Measurements from ENCODE around the gene ATP5F1A.
"Not testable (repeated sequence)": the region's sequence is repeated elsewhere in the genome, so short reads cannot be mapped to it uniquely, and the experiment has no call there.

The ATP5F1A gene

DNA sequence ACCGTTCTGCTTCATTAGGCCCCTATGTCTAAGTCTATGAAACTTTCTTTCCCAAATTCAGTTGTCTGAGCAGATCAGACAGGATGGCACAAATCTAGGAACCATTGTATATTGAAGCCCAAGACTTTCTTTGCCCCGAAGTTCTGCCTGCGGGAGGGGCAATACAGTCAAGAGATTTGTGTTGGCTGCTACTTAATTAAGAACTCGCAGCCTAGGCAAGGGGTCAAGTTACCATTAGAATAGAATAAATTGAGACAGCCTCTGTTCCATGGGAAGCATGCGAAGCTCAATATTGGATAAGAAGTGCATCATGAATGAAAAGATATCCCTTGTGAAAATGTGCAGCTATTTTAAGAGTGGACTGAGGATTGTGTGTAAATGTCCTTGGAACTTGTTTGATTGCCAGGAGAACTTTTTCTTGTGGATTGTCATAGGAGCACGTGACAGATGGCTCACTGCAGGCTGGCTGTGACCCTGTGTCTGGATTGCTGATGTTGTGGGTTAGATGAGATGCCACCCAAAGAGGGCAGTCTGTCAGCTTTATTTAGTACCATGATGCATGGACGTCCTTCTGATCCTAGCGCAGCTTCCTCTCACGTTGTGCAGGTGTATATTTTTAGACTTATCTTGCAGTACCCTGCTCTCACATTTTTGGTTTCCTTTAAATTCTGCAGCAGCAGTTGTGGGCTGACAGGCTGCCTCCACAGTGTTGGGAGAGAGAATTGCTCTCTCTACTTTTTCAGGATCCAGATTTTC is 37.0 kb upstream of the ATP5F1A start:
- Histone ChIP-seq H3F3A (ENCODE audit: insufficient read depth, low read length) (no peaks in the 10 kb centered on the region), H3K9ac (ENCODE audit: low read length) (no peak overlapping the region), H2AFZ (ENCODE audit: low read length) (no peak overlapping the region), H3K4me2 (ENCODE audit: low read length) (no peak overlapping the region), H3K36me3 (ENCODE audit: insufficient read depth, low read length) (peaks cover 2% of the 10 kb centered on the region), H3K27ac (ENCODE audit: low read depth, low read length, poor library complexity, severe bottlenecking) (no peak overlapping the region), H3K9me3 (ENCODE audit: low read length) (no peaks in the 10 kb centered on the region), H4K20me1 (ENCODE audit: insufficient read depth, low read length) (no peaks in the 10 kb centered on the region), H3K9me2 (ENCODE audit: low read depth, low read length) (no peaks in the 10 kb centered on the region), H3K27me3 (ENCODE audit: insufficient read depth, low read length) (no peaks in the 10 kb centered on the region), H3K4me3 (ENCODE audit: low read depth, low read length, poor library complexity, severe bottlenecking) (no peak overlapping the region), H3K79me2 (ENCODE audit: insufficient read depth, low read length) (no peaks in the 10 kb centered on the region), H3K4me1 (ENCODE audit: insufficient read depth, low read length, severe bottlenecking) (no peaks in the 10 kb centered on the region)
- TF ChIP-seq EZH2 (IDR thresholded peaks at IDR 0.05; ENCODE audit: borderline replicate concordance, low read length) (no peak), CTCF (IDR thresholded peaks at IDR 0.05; ENCODE audit: low read length) (no peak)

GRCh38 chr18:46133534-46133933 is 35.4 kb upstream of the ATP5F1A start:
- Histone ChIP-seq H3K9me3 (ENCODE audit: low read length) (no peaks in the 10 kb centered on the region), H2AFZ (ENCODE audit: low read length) (no peak overlapping the region), H3F3A (ENCODE audit: insufficient read depth, low read length) (no peaks in the 10 kb centered on the region), H3K79me2 (ENCODE audit: insufficient read depth, low read length) (no peaks in the 10 kb centered on the region), H3K4me1 (ENCODE audit: insufficient read depth, low read length, severe bottlenecking) (no peaks in the 10 kb centered on the region), H3K4me2 (ENCODE audit: low read length) (no peak overlapping the region), H3K4me3 (ENCODE audit: low read depth, low read length, poor library complexity, severe bottlenecking) (no peak overlapping the region), H3K36me3 (ENCODE audit: insufficient read depth, low read length) (peaks cover 18% of the 10 kb centered on the region), H3K9me2 (ENCODE audit: low read depth, low read length) (no peaks in the 10 kb centered on the region), H3K27me3 (ENCODE audit: insufficient read depth, low read length) (no peaks in the 10 kb centered on the region), H3K27ac (ENCODE audit: low read depth, low read length, poor library complexity, severe bottlenecking) (no peak overlapping the region), H4K20me1 (ENCODE audit: insufficient read depth, low read length) (no peaks in the 10 kb centered on the region), H3K9ac (ENCODE audit: low read length) (no peak overlapping the region)
- no peak for TF ChIP-seq CTCF (IDR thresholded peaks at IDR 0.05; ENCODE audit: low read length)

- not testable (repeated sequence) for H3K4me2 ChIP-seq (ENCODE audit: low read length); H3K4me1 ChIP-seq (ENCODE audit: insufficient read depth, low read length, severe bottlenecking); H3K9me2 ChIP-seq (ENCODE audit: low read depth, low read length)
These were observed 32.5 kb upstream of the ATP5F1A start for GRCh38 chr18:46130549-46130948.

DNA sequence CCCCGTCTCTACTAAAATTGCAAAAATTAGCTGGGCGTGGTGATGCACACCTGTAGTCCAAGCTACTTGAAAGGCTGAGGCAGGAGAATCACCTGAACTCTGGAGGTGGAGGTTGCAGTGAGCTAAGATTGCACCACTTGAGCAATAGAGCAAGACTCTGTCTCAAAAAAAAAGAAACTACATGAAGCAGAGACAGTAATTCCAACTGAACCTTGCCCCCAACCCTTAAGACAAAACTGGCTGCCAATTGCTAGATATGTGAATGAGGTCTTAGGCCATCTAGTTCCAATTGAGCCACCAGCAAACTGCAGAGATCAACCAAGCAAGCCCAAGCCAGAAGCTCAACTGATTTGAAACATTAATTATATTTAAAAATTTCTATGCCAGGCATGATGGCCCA is 32.0 kb upstream of the ATP5F1A start:
- H3K27ac ChIP-seq (ENCODE audit: low read depth, low read length, poor library complexity, severe bottlenecking): no peak overlapping the region
- H3F3A ChIP-seq (ENCODE audit: insufficient read depth, low read length): no peaks in the 10 kb centered on the region
- no peak overlapping the region for H3K4me3 ChIP-seq (ENCODE audit: low read depth, low read length, poor library complexity, severe bottlenecking)
- no peaks in the 10 kb centered on the region for H3K79me2 ChIP-seq (ENCODE audit: insufficient read depth, low read length)
- TF ChIP-seq EZH2 (IDR thresholded peaks at IDR 0.05; ENCODE audit: borderline replicate concordance, low read length) (no peak), CTCF (IDR thresholded peaks at IDR 0.05; ENCODE audit: low read length) (no peak)
- peaks cover 34% of the 10 kb centered on the region for H3K36me3 ChIP-seq (ENCODE audit: insufficient read depth, low read length)
- H3K9me2 ChIP-seq (ENCODE audit: low read depth, low read length): no peaks in the 10 kb centered on the region
- no peaks in the 10 kb centered on the region for H3K27me3 ChIP-seq (ENCODE audit: insufficient read depth, low read length)
- H2AFZ ChIP-seq (ENCODE audit: low read length): no peak overlapping the region
- H3K4me2 ChIP-seq (ENCODE audit: low read length): no peak overlapping the region
- no peaks in the 10 kb centered on the region for H4K20me1 ChIP-seq (ENCODE audit: insufficient read depth, low read length)
- H3K9me3 ChIP-seq (ENCODE audit: low read length): no peaks in the 10 kb centered on the region
- no peak overlapping the region for H3K9ac ChIP-seq (ENCODE audit: low read length)
- H3K4me1 ChIP-seq (ENCODE audit: insufficient read depth, low read length, severe bottlenecking): no peaks in the 10 kb centered on the region

More at GRCh38 chr18:46130549-46130948, 32.5 kb upstream of the ATP5F1A start:
- H3K36me3 ChIP-seq (ENCODE audit: insufficient read depth, low read length): peaks cover 34% of the 10 kb centered on the region
- H2AFZ ChIP-seq (ENCODE audit: low read length); H3K27me3 ChIP-seq (ENCODE audit: insufficient read depth, low read length); H3K9me3 ChIP-seq (ENCODE audit: low read length); H3K79me2 ChIP-seq (ENCODE audit: insufficient read depth, low read length); H4K20me1 ChIP-seq (ENCODE audit: insufficient read depth, low read length); H3K4me3 ChIP-seq (ENCODE audit: low read depth, low read length, poor library complexity, severe bottlenecking); H3K27ac ChIP-seq (ENCODE audit: low read depth, low read length, poor library complexity, severe bottlenecking); H3K9ac ChIP-seq (ENCODE audit: low read length); H3F3A ChIP-seq (ENCODE audit: insufficient read depth, low read length): not testable (repeated sequence)

GRCh38 chr18:46126625-46127024 is 28.5 kb upstream of the ATP5F1A start:
- not testable (repeated sequence) for H3K9me3 ChIP-seq (ENCODE audit: low read length); H3K4me1 ChIP-seq (ENCODE audit: insufficient read depth, low read length, severe bottlenecking); H3K79me2 ChIP-seq (ENCODE audit: insufficient read depth, low read length); H4K20me1 ChIP-seq (ENCODE audit: insufficient read depth, low read length); H3F3A ChIP-seq (ENCODE audit: insufficient read depth, low read length); H3K4me3 ChIP-seq (ENCODE audit: low read depth, low read length, poor library complexity, severe bottlenecking); H3K9ac ChIP-seq (ENCODE audit: low read length); H3K4me2 ChIP-seq (ENCODE audit: low read length); H3K9me2 ChIP-seq (ENCODE audit: low read depth, low read length); H3K27ac ChIP-seq (ENCODE audit: low read depth, low read length, poor library complexity, severe bottlenecking); H3K27me3 ChIP-seq (ENCODE audit: insufficient read depth, low read length); H2AFZ ChIP-seq (ENCODE audit: low read length)
- peaks cover 62% of the 10 kb centered on the region for H3K36me3 ChIP-seq (ENCODE audit: insufficient read depth, low read length)
